ENCODE measurements around the gene URB2.

DNA sequence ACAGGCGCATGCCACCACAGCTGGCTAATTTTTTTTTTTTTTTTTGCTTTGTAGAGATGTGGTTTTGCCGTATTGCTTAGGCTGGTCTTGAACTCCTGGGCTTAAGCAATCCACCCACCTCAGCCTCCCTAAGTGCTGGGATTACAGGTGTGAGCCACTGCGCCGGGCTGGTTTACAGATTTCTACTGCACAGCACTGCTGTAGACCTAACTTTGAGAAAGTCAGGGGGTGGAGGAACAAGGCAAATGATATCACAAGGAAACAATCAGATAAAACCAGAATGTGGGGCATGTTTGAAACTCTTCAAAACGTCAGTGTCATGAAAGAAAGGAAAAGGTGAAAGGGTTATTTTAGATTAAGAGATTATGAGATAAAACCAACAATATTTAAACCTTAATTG, 45.3 kb downstream of the URB2 start:
- TF ChIP-seq, protein P1, sequence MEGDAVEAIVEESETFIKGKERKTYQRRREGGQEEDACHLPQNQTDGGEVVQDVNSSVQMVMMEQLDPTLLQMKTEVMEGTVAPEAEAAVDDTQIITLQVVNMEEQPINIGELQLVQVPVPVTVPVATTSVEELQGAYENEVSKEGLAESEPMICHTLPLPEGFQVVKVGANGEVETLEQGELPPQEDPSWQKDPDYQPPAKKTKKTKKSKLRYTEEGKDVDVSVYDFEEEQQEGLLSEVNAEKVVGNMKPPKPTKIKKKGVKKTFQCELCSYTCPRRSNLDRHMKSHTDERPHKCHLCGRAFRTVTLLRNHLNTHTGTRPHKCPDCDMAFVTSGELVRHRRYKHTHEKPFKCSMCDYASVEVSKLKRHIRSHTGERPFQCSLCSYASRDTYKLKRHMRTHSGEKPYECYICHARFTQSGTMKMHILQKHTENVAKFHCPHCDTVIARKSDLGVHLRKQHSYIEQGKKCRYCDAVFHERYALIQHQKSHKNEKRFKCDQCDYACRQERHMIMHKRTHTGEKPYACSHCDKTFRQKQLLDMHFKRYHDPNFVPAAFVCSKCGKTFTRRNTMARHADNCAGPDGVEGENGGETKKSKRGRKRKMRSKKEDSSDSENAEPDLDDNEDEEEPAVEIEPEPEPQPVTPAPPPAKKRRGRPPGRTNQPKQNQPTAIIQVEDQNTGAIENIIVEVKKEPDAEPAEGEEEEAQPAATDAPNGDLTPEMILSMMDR (IDR thresholded peaks at IDR 0.05) = no peak
- TF ChIP-seq POLR2A (IDR thresholded peaks at IDR 0.05; ENCODE audit: low read depth) (no peak), POLR2AphosphoS5 (IDR thresholded peaks at IDR 0.05) (no peak), EP300 (IDR thresholded peaks at IDR 0.05) (no peak)

Measured in esophagus muscularis mucosa (tissue), 4 donors.